HUDEP-2 (cell line): ENCODE results near the gene POU5F2.
A peak's percentile ranks its signal among the peaks of the same experiment; 100 is the strongest.

Source experiments
- DNase-seq, 76 experiments: peaks; one replicate each; lab custom pipeline; 2025; ENCODE audit not compliant: unreplicated experiment in 76 of 76; lab: John Stamatoyannopoulos, UW

POU5F2 gene, protein sequence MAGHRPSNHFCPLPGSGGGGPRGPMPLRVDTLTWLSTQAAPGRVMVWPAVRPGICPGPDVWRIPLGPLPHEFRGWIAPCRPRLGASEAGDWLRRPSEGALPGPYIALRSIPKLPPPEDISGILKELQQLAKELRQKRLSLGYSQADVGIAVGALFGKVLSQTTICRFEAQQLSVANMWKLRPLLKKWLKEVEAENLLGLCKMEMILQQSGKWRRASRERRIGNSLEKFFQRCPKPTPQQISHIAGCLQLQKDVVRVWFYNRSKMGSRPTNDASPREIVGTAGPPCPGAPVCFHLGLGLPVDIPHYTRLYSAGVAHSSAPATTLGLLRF

DNA sequence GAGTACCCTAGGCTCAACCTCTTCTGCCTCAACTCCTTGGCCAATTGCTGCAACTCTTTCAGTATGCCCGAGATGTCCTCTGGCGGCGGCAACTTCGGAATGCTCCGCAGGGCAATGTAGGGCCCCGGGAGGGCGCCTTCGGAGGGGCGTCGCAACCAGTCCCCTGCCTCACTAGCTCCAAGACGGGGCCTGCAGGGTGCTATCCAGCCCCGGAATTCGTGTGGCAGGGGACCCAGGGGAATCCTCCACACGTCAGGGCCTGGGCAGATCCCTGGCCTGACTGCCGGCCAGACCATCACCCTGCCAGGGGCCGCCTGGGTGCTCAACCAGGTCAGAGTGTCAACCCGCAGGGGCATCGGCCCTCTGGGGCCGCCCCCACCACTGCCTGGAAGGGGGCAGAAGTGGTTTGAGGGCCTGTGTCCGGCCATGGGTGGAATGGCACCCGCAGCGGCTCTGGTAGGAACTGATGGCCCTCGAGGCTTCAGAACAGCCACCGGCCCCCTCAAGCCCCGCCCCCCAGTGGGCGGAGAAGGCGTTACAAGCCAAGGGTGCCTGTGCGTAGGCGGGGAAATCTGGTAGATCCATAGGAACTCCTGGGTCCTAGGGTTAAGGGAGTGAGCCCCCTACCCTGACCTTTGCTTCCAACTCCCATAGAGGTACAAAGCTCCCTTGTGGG lies at the start of gene POU5F2:
TSS of gene POU5F2 (minus strand) at position 465 of the 676 bp plus-strand sequence. CDS start at position 428, 37 bp downstream.
- DNase-seq = peak in 2 of 76 experiments; percentile 1 to 16

DNA sequence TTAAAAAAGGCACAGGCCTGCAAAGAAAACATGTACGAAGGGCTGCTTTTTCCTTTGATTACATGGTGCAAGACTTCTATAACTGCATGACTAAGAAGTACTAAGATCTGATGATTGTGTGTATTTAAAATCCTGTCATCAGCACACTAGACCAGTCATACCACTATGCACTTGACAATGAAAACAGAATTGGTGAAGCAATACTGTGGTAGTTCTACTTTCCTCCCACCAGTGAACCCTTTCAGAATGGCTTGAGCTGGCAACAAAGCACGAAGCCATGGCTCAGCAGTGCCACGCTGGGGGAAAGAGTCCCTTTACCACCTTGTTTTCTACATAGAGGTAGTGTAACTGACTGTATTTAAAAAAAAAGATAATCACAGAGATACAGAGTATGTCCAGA lies 49.0 kb upstream of the POU5F2 start:
- no peak for DNase-seq

DNA sequence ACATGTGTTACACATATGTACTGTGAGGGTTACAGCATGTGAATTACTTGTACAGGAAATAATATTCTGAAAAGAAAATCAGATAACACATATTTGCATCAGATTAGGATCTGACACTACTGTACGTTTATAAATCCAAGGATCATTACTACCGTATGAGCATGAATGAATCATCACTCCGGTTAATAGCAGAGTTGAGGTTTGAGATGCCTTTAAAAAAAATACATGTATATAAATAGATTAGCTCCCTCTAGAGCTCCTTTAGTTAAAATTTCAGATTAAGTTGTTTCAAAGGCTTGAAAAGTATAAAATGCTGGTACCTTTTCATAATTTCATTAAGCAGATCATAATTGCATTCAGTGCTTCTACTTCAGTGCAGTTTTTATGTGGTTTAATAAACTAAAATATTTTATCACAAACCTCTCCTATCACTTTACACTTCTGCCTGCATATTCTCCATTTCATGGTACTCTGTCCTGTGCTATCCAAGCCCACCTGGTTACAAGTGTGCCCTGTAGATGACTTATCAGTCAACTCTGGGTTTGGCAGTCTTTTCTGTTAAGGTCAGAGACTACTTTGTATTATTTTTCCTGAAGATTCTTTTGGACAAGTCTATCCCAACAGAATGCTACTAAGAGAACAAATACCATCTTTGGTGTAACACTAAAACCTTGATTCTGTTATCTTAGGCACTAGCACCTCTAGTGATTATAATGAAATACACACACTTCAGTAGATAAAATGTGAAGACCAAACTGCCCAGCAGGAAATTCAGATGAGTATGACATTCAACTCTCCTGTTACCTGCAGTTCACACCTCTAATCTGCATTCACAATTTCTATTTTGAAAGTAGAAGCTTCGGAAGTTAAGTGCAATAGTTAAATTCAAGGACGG lies 48.0 kb upstream of the POU5F2 start:
- no peak for DNase-seq

DNA sequence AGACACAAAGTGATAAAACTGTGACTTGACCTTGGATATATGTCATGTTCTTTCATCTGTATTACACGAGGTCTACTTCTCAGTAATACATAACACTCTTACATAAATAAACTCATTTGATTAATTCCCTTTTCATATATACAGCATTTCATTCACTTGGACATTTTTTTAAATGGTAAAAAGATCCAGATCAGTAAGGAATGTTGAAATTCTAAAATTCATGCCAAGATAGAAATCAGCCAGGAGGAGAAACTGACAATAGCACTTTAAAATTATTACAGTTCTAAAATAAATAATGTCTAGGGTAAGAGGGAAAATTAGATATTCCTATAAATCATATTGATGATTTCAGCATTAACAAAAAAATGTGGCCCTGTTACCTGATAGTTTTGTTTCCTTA lies 46.2 kb upstream of the POU5F2 start:
- DNase-seq = no peak

DNA sequence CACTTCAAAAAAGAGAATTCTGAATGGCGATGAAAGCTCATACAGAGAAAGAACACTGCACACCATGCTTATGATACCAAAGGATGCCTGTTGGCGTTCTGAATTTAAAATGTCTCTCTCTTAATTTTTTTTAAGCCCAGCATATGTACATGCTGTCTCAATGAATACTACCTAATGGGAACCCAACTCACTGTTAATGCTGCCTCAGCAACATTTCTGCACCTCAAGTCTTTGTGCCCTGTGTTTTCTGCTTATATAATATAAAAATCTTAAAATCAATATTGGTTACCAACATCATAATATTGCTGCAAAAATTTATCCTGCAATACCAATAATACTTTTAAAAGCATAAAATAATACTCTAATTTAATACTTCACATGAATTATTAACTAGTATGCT lies 44.1 kb upstream of the POU5F2 start:
- no peak for DNase-seq

DNA sequence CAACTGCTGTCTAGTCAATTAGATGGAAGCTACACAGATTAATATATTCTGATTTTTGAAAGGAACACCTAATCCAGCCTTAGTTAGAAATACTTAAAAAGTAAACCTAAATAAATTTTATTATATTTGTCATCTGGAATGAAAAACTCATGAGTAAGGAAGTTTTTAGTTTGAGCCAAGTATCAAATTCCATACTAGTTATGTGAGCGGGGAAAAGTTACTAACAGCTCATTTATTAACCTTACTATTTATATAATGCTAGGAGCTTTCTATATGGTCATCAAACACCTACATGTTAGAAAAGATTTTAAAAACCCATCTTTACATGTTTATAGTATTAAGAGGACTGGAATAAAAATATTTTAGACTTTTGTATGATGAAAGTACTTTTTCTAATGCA lies 41.6 kb upstream of the POU5F2 start:
- DNase-seq = no peak

DNA sequence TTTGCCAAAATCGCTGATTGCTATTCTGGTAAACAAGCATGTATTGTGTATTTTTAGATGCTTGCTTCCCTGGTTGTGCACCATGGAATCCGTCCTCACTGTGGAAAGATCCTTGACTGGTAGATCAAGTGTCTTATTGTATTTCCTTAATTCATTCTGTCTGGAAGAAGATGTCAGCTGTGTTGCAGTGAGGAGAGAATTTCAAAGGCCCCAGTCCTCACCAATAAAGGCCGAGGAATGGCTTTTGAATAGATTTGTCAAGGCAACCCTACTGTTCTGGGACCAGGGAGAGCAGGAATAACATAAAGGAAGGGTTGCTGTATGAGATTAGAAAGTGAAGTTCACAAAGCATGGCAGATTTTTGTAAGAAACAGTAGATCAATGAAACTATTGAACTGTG lies 36.2 kb upstream of the POU5F2 start:
- no peak for DNase-seq

DNA sequence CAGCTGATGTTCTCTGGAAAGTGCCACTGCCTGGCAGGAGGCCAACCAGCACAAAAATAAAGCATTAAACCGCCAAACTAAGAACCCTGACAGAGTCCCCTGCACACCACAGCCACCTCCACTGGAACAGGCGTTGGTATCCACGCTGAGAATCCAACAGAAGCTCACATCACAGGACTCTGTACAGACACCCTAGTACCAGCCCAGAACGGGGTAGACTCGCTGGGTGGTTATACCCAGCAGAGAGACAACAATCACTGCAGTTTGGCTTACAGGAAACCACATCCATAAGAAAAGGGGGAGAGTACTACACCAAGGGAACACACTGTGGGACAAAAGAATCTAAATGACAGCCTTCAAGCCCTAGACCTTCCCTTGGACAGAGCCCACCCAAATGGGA lies 15.0 kb upstream of the POU5F2 start:
- no peak for DNase-seq

DNA sequence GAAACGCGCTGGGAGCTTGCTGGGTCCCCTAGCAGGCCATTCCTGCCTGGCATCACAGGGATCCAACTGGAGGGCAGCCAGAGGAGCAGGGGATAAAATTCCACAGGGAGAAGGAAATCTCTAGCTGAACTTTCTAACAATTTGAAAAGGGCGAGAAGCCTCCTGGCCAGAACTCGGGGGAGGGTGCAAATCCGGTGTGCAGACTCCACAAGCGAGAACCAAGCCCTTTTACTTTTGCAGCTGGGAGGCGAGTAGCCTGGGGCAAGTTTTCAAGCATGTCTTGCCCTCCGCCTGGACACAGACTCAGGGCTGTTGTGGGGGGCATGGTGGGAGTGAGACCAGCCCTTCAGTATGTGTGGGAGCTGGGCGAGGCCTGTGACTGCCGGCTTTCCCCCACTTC lies 14.3 kb upstream of the POU5F2 start:
- DNase-seq = no peak

DNA sequence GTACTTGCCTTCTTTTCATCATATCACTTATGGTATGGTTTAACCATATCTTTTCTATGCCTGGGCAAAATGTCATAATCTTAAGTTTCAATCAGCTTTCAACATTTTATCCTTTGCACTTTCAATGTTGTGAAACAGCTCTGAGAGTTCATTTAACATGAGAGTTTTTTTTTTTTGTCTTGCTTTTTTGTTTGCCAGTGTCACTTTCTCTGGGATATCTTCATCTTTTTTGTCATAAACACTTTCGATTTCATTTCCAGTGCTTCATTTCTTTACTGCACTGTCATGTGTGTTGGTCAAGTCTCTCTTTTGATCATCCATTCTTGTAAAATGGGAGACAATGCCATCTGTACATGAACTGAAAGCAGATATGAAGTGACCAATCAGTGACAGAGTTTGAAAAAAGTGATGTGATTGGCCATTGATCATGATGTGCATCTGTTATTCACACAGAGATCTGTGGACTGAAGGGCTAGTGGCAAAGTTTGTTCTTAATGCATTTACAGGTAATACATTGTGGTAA lies 7.5 kb upstream of the POU5F2 start:
- no peak for DNase-seq

DNA sequence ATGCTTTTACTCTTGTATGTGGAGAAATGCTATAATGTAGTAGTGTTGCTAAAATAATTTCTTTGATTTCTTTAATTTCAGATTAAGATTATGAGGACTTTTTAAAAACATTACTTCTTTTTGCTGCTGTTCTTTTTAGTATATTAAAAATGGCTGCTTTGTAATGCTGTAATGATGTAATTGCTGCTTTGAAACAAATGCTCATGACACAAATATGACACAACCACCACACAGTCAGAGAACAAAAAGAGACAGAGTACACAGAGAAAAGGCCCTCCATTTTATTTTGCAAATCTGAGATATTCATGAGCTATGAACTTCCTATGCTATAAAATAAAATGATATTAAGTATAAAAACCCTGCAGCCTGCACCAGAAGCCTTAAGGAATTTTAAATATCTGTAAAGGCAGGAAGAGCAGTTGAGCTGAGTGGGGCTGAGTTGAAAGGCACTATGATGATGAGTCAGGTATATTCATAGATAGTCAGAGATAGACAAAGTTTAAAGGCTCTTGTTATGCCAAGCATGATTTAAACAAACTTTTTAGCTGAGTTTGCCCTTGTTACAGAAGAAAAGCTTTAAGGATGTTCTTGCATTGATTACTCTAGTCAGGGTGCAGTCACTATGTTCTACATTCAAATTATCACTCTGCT lies 5.1 kb upstream of the POU5F2 start:
- DNase-seq = no peak

DNA sequence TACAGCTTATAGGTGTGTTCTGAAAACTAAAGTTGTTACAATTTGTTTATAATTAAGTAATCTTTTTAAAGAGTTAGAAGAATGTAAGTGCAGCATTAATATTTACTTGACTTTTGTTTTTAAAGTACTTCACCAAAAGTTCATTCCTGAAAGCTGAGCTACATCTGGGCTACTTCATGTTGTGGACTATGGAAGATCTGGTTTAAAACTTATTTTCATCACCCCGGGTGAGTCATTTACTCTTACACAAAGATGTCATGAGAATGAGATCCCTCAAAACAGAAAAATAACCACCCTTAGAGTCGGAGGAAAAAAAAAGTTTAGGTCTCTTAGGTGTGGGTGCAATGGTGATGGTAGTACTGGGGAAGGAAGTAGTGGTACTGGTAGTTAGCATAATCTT lies 5.1 kb downstream of the POU5F2 start:
- DNase-seq = no peak

DNA sequence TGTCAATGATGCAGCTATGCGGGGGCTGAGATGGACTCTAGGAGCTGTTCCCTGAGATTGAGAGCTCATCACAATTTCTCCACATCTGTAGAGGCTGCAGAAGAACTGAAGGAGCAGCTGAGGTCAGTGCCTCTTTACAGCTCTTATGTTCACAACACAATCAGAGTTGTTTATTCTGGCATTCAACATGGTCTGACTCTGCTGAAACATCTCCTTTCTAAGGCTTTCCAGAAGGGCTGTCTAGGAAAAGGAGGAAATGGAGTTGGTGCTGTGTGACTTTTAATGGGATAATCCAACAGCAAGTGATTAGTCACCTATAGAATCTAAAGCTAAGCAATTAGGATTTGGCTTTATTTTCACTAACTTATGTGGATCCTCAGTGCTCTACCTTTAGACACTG lies 6.0 kb downstream of the POU5F2 start:
- no peak for DNase-seq

DNA sequence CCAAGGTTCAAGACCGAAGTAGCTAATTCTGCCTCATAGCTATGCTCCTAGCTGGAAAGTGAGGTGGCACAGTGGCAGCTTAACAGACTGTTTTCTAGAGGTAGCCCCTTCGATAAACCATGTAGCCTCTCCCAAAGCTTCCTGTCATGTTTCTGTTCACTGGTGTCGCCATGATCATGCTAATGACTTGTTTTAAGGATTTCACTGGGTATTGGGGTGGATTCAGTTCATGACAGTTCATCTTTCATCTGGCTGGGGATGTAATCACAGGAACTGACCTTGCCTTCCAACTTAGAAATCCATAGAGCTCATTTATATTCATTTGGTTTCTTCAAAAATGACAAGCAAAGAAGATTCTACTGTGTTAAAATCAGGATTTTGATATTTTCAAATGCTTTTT lies 9.4 kb downstream of the POU5F2 start:
- no peak for DNase-seq

DNA sequence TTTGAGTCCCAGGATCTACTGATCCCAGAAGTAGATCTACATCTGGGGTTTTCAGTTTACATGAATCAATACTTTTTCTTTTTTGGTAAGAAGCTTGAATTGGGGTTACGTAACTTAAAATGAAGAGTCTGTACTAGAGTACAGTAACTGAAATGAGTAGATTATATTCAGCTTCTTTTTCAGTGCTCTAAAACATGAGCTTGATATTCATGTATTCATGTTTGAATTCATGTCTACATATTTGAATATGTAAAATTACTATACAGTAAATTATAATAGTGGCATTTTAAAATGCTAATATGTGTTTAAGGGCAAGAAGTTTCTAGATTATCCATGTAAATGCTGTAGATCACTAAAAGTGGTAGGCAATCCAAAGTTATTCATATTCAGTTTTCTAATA lies 14.8 kb downstream of the POU5F2 start:
- DNase-seq = no peak

DNA sequence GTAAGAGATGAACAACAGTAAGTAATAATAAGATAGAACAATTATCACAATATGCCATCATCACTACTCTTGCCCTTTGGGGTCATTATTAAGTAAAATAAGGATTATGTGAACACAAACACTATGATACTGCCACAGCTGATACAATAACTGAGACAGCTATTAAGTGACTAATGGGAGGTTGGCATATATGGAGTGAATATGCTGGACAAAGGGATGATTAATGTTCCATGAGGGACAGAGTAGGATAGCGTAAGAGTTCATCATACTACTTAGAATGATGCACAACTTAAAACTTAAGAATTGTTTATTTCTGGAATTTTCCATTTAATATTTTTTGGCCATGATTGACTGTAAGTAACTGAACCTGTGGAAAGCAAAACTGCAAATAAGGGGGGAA lies 16.6 kb downstream of the POU5F2 start:
- no peak for DNase-seq

DNA sequence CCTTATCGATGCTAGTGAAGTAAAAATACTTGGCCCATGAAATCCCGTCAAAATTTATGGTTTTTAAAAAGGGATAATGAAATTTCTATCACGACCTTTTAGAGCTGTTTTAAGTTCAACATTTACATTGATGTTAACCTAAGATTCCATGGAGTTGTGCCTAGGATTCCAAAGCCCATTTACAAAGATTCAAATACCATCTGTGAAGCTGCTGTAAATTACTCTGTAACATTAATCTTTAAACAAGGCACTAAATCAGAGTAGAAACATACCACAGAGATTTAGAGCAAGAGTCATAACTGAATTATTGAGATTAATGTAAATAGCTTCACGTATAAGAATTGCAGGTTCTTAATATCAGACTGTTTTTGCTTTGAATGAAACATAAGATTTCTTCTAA lies 17.7 kb downstream of the POU5F2 start:
- DNase-seq = no peak

DNA sequence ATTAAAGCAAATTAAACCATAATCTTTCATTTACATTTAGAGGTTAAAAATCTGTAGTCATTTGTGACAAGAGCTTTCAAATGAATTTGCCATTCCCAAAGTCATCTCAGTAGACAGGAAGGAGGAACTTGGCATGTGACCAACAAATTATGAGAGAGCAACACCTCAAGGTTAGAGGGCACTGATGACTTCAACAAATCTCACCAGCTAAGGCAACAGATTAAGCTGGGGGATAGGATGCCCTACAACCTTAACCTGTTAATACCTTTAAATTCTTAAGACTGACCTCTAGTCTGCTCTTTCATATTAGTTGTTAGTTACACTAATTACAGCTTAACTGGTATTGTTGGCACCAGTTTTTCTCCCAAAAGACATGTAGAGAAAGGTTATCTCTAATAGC lies 18.4 kb downstream of the POU5F2 start:
- DNase-seq = peak in 1 of 76 experiments; percentile 2

DNA sequence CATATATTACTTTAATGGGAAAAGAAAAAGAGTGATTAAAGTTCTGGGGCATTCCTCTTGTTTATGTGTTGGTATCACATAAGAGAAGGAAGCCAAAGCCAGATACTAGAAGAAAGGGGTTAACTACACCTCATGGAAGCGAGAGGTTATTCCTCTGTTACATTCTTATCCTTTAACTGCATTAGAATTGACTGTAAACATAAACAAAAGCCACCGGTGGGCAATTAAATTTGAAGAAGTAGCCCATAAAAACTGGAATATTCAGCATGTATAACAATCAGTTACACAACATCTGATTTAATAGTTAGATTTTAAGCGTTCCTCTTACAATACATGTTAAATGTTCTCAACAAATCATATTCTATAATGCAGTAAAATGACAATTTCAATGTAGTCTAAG lies 18.8 kb downstream of the POU5F2 start:
- no peak for DNase-seq

DNA sequence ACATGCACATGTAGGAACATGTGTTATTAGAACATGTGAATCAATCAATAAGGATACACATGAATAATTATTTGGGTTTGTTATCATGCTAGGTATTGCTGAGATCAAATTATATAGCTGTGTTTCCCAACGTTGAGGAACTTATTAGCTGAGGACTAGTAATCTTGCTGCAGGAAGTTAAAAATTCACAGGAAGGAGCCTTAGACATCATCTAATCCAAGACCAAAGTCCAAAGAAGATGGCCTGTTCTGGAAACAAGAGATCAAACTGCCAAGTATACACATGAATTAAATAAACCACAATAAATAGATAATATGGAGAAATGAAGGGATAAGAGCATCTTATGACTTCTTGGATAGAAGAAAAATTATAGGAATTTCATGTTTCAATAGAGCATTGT lies 19.9 kb downstream of the POU5F2 start:
- DNase-seq = no peak

DNA sequence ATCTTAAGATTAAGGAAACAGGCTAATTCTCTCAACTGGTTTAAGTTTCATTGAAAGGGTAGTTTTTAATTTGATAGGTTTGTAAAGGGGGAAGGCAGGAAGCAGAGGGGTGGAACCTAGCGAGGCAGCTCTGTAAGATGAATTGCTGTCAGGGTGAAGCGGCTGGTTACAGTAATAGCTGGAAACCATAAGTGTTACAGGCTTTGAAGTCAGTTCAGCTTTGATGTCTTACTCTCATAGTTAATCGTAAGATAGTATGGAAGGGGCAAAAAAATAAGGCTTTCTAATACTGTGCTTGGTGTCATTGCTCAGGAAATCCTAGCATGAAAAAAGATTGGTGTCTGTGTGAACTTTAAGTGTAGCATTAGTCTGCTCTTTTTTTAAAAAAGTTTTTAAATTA lies 20.3 kb downstream of the POU5F2 start:
- no peak for DNase-seq
